ENCODE data around the gene IGSF21.

The IGSF21 gene

DNA sequence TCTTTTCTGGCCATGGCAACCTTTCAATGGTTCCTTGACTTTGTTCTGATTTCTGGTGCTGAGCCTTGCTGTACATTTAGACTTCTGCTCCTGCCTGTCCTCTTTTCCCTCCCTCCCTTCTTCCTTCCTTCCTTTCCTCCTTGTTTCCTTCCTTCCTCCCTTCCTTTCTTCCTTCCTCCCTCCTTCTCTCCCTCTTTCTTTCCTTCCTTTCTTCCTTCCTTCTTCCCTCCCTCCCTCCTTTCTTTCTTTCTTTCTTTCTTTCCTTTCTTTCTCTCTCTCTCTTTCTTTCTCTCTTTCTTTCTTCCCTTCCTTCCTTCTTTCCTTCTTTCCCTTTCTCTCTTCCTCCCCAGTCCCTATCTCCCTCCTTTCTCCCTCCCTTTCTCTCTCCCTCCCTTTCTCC, 10.4 kb upstream of the IGSF21 start:
- DNase-seq (ENCODE audit: low read depth in 2 of 2), result no peak

- DNase-seq (ENCODE audit: low read depth in 2 of 2), result no peak
These were observed 8.6 kb upstream of the IGSF21 start for GRCh38 chr1:18099026-18099425.

GRCh38 chr1:18100060-18100459, 7.5 kb upstream of the IGSF21 start:
- no peak for DNase-seq (ENCODE audit: low read depth in 2 of 2)

DNA sequence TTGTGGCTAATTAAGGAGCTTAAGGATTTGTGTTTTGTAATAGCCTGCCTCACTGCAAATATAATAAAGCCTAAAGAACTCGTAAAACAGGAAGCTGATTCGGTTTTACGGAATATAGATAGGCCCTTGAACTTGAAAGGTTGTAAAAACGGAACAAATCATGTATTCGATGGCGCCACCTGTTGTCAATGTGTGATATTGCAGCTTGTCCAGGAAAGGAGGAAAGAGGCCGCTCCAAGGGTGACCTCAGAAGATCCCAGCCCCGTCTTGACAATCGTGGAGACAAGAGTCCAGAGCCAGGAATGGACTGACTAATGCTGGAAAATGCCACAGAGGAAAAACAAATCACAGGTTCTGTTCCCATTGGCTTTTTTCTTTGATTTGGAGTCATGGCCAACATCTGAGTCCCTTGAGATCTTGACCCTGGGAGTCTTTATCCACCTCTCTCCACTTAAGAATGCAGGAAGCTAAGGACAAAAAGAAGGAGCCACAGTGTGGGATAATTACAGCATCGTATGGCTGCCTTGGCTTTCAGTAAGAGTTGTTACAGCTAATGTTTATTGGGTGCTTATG, 7.0 kb upstream of the IGSF21 start:
- peak in 1 of 2 experiments; percentile 56 for DNase-seq (ENCODE audit: low read depth in 2 of 2)

- DNase-seq (ENCODE audit: low read depth in 2 of 2), result no peak
These were observed 6.1 kb upstream of the IGSF21 start for GRCh38 chr1:18101508-18101907.

DNA sequence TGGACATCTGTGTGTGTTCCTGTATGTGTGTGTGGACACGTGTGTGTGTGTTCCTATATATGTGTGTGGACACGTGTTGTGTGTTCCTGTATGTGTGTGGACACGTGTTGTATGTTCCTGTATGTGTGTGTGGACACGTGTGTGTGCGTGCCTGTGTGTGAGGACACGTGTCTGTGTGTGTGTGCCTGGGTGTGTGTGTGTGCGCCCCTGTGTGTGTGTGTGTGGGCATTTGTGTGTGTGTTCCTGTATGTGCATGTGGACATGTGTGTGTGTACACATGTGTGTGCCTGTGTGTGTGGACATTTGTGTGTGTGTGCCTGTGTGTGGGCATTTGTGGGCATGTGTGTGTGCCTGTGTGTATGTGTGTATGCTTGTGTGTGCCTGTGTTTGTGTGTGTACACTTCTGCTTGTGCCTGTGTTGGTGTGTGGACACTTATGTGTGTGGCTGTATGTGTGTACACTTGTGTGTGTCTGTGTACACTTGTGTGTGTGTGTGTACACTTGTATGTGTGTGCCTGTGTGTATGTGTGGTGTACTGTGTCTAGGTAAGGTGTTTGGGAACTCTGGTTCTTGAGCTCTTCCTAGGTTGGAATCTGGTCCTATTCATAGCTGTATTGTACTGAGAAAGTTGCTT, 3.7 kb upstream of the IGSF21 start:
- no peak for DNase-seq (ENCODE audit: low read depth in 2 of 2)

DNA sequence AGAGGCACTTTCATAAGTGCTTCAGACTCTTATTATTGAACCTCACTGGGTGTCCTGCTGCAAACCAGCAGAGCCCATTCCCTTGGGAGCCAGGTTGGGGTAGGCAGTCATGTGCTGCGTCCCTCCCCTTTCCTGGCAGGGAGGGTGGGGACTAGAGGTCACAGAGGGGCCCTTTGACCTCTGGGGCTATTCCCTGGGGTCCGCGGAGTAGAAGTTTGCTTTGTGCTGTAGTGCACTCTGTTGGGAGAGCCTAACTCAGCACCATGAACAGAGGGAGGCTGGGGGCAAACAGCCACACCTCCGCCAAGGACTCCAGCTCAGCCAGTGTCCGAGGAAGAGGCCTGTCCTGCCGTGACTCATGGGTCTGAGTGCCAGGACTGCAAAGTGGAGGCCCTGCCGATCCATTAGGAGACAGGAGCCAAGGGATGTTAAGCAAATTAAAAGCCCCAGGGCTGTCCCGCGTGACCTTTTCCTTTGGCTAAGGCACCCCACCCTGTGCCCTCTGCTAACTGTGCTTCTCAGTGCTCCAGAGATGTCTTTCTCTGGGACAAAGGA, 3.0 kb upstream of the IGSF21 start:
- DNase-seq (ENCODE audit: low read depth in 2 of 2), result no peak

DNA sequence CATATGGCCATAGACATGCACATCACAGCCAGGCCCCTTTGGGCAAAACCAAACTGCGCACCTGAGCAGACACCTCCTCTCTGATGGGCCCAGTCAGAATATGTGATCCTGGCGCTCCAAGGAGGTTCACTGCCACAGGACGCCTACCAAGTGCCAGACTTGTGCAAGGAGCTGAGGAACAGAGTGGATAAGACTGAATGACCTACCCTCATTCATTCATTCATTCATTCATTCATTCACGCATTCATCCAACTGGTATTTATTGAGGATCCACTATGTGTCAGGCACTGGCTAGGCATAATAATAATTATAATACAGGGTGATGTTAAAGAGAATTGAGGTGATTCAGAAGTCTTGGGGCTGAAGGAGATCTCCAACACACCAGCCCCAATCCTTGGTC, 2.4 kb upstream of the IGSF21 start:
- no peak for DNase-seq (ENCODE audit: low read depth in 2 of 2)

DNA sequence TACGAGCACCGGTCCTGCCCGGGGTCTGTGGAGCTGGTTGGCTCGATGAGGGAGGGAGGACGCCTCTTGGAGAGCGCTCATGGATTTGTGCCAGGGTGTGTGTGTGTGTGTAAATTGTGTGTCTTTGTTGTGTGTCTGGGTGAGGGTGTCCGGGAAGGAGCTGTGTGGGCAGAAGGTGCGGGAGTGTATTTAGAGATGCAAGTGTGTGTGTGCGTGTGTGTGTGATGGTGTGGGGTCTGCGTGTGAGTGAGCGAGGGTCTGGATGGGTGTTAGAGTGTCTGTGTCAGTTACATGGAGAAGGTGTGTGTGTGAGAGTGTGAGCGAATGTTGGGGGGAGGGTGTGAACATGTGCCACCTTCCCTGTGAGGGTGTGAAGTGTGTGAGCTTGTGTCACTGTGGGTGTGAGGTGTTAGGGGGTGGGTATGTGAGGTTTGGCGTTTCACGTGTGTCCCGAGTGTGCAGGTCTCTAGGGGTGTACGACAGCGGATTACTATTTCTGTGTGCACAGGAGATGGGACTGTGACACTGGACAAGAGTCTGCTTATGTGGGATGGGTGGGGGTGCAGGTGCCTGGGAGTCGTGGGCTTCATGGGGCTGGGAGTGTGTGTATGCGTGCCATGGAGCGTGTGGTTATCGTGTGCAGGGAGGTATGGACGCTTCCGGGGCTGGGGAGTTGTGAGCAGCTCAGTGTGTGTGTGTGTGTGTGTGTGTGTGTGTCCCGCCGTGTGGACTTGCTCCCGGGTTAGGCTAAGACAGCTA, 880 bp downstream of the IGSF21 start:
- DNase-seq (ENCODE audit: low read depth in 2 of 2), result no peak

DNA sequence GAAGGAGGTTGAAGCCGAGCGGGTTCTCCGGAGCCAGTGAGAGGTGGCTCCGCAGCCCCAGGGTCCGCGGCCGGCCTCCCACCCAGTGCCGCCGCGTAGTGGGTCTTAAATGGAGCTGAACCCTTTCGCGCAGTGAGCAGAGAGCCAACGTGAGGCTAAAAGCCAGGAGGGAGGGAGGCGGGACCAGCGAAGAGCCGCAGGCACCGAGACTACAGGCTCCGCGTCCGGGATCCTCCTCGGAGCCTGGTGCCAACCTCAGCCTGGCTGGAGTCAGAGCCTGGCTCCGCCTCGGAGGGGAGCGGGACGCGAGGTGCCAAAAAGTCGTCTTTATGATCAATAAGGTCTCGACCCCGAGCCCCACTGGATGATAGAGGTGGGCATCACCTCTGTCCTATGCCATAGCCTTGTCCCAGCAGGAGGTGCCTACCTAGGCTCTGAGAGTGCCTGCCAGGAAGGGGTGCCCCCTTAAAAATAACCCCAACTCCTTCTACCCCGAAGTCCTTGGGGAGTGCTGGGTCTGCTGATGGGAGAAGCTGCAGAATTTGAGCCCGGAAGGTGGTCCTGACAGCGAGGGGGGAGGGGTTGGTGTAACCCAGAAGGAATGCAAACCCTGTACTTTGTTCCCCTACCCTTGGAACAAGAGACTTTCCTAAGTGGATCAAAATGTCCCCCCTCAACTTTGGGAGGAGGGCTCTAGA, 1.6 kb downstream of the IGSF21 start:
- DNase-seq (ENCODE audit: low read depth in 2 of 2), result no peak

DNA sequence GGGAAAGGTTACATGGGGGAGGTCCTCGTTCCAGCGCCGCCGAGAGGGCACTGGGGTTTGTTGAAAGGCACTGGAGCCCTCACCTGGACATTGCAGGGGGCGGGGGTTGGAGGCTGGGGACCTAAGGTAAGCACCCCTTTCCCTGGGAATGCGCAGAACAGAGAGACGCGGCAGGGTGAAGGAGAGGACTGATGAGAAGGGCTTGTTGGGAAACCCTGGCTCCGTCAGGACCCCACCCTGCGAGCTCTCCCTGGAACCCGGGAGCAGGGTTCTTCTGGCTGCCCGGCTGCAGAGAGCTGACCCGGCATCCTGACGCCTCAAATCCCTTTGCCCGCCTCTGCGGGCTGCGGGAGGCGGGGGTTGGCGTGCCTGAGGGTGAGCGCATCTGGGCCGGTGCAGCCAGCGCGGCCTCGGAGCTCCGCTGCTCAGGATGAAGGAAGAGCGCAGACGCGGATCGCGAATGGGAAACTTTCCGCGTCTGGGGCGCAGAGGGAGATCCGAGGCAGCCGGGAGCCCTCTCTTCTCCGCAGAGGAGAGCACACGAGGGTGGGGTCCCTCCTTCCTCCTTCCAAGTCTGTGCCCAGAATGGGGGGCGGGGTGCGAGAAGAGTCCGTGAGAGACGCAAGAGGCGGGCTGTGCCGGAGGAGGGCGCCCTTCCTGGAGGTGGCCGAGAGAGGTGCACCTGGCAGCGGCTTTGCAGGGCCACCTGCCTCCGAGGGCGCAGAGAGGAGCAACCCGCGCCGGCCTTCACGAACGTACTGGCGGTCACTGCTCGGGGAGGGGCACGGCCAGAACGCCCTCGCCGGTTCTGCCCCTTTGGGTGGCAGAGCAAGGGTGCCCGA, 2.4 kb downstream of the IGSF21 start:
- DNase-seq (ENCODE audit: low read depth in 2 of 2), result no peak

DNA sequence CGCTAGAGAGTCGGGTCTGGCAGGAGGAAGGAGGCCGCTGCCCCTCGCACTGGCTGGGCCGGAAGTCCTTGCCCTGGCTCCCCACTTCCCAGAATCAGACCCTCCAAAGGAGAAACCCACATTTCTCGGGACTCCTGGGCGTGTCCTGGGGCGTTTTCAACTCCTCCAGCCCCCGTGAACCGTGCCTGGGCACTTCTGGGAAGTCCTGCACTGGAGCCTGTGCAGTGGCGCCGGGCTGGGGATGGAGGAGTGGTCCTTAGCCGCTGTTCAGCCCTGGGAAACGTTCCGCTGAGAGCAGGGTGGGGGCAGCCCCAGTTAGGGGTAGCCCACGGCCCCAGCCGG, 3.0 kb downstream of the IGSF21 start:
- DNase-seq (ENCODE audit: low read depth in 2 of 2), result no peak

- no peak for DNase-seq (ENCODE audit: low read depth in 2 of 2)
These were observed 3.4 kb downstream of the IGSF21 start for GRCh38 chr1:18110968-18111367.

- no peak for DNase-seq (ENCODE audit: low read depth in 2 of 2)
These were observed 4.2 kb downstream of the IGSF21 start for GRCh38 chr1:18111605-18112297.

GRCh38 chr1:18112611-18113010, 5.0 kb downstream of the IGSF21 start:
- no peak for DNase-seq (ENCODE audit: low read depth in 2 of 2)

DNA sequence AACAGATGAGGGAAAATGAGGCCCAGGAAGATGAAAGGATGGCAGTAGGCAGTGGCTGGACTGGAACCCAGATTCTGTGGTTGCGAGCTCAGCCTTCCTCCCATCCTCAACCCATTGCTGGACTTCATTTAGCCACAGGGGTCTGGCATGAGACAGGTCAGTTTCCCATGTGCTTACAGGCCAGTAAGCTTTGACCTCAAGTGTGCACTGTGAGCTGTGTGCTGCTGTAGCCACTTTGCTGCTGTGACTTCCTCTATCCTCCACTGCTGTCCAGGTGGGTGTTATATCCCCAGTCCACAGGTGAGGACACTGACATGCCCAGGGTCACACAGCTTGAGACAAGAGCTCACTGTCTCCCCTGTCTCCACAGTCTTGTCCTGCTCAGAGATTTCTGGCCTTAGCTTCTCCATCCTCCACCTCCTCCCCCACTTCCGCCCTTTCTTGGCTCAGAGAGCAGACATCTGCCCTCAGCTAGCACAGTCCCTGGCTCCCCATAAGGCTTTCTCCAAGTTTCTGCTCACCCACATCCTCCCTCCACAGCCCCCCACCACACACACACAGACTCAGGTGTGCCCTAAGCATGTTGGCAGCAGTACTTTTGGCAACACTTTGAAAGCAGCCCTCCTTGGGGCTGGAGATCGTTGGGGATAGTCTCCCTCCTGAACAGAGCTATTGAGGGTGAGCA, 7.3 kb downstream of the IGSF21 start:
- no peak for DNase-seq (ENCODE audit: low read depth in 2 of 2)

- DNase-seq (ENCODE audit: low read depth in 2 of 2), result no peak
These were observed 9.2 kb downstream of the IGSF21 start for GRCh38 chr1:18116777-18117176.

DNA sequence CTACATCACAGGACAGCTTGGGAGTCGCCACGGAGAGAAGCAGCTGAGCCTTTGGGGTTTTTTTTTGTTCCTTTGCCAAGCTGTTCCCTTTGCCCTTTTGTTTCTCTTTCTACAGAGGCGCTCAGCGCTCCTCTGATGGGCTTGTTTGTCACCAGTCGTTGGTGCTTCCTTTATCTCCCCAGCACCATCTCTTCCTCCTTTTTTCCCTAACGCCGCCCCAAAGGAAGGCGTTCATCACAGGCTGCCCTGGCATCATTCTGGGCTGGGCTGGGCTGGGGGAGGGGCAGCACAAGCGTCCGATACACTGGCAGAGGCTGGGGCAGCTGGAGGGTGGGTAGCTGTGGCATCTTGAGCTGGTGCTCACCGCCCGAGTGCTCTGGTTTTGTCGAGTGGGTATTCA, 10.5 kb downstream of the IGSF21 start:
- DNase-seq (ENCODE audit: low read depth in 2 of 2), result no peak

DNA sequence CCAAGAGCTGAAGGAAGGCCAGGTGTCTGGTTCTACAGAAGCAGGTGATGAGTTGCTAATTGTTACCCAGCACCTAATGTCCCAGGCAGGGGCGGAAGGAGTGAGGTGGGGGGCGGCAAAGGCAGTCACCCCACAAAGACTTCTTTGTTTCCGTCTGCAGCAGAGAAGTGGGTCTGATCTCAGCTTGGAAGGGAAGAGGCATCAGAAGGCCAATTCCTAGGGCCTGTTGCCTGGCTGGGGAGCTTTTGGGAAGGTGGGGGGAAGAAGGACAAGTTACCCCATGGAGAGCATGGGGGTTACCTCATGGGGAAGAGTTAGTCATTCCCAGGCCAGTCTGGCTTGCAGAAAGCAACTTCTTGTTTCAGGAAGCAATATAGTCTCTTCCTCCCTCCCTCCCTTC, 10.9 kb downstream of the IGSF21 start:
- no peak for DNase-seq (ENCODE audit: low read depth in 2 of 2)

DNA sequence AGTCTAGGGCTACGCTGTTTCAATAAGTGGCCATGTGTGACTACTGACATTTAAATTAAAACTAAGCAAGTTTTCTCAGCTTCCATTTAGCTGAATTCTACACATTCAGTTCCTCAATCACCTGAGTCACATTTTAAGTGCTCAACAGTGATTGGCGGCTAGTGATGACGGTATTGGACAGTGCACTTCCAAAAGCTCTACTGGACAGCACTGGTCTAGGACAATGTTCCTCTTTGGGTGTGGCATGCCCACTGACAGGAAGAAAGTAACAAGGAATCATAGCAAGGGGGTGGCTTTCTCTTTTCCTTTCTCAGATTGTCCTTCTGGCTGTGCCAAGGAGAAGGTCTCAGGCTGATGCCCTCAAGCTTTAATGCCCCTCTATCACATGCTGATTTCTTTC, 11.7 kb downstream of the IGSF21 start:
- DNase-seq (ENCODE audit: low read depth in 2 of 2), result no peak

All from stimulated activated CD4-positive, alpha-beta T cell treated with anti-CD3 and anti-CD28 coated beads, Interleukin-12 subunit alpha, Interleukin-12 subunit beta, amount 100 ng/mL, for 24 hours (primary cell).